Osteocyte (in vitro differentiated cells): Measurements from ENCODE around the gene FCHSD2. TPM values are rescaled to one million over a fixed set of nuclear protein-coding genes. Genes with fewer than 3 reads are reported as not detected.

Experiments used
- DNase-seq: peaks from one replicate; pipeline ENCODE4 v3.0.0; 2021; ENCODE audit warnings: mixed read lengths; ENCODE audit not compliant: unreplicated experiment; ENCODE audit errors: extremely low spot score
- H3K27ac Mint-ChIP-seq: one replicate; pipeline ENCODE4 v1.8.0; 2021; ENCODE audit warnings: mild to moderate bottlenecking, mixed read lengths; ENCODE audit not compliant: unreplicated experiment
- H3K27me3 Mint-ChIP-seq: one replicate; pipeline ENCODE4 v1.8.0; 2021; ENCODE audit warnings: mixed read lengths; ENCODE audit not compliant: unreplicated experiment
- H3K36me3 Mint-ChIP-seq: one replicate; pipeline ENCODE4 v1.8.0; 2021; ENCODE audit warnings: mixed read lengths; ENCODE audit not compliant: unreplicated experiment
- H3K4me1 Mint-ChIP-seq: one replicate; pipeline ENCODE4 v1.8.0; 2021; ENCODE audit warnings: mixed read lengths; ENCODE audit not compliant: unreplicated experiment
- H3K4me3 Mint-ChIP-seq: one replicate; pipeline ENCODE4 v1.8.0; 2021; ENCODE audit warnings: mild to moderate bottlenecking, moderate library complexity, mixed read lengths; ENCODE audit not compliant: unreplicated experiment
- H3K9me3 Mint-ChIP-seq: one replicate; pipeline ENCODE4 v1.8.0; 2021; ENCODE audit warnings: mixed read lengths; ENCODE audit not compliant: unreplicated experiment
- CTCF ChIP-seq: fragments of 200-600 bp; sonication (generic); IDR thresholded peaks from 2 replicates; pipeline ENCODE4 v1.5.0; 2021; ENCODE audit warnings: antibody characterized with exemption, mild to moderate bottlenecking, moderate library complexity
- total RNA-seq: library from RNA; stranded (reverse); gene quantifications from 2 replicates; pipeline ENCODE4 v1.2.1, GENCODE V29; 2021

The FCHSD2 gene
- total RNA-seq, 1 donor from 2014 or later, result 39.4 TPM

GRCh38 chr11:72818971-72819370 is 323.1 kb downstream of the FCHSD2 start:
- peaks cover 18% of the 10 kb centered on the region for H3K4me1 Mint-ChIP-seq
- DNase-seq, result no peak
- no peaks in the 10 kb centered on the region for H3K27me3 Mint-ChIP-seq
- no peak overlapping the region for H3K27ac Mint-ChIP-seq
- H3K4me3 Mint-ChIP-seq, result no peak overlapping the region
- H3K36me3 Mint-ChIP-seq, result peaks cover 6% of the 10 kb centered on the region
- no peaks in the 10 kb centered on the region for H3K9me3 Mint-ChIP-seq
- no peak for TF ChIP-seq CTCF

GRCh38 chr11:72817966-72818365 is 324.2 kb downstream of the FCHSD2 start:
- DNase-seq, result no peak
- Mint-ChIP-seq H3K9me3 (no peaks in the 10 kb centered on the region), H3K27ac (no peak overlapping the region), H3K36me3 (peaks cover 6% of the 10 kb centered on the region), H3K4me3 (no peak overlapping the region), H3K27me3 (no peaks in the 10 kb centered on the region), H3K4me1 (peaks cover 27% of the 10 kb centered on the region)
- no peak for TF ChIP-seq CTCF

DNA sequence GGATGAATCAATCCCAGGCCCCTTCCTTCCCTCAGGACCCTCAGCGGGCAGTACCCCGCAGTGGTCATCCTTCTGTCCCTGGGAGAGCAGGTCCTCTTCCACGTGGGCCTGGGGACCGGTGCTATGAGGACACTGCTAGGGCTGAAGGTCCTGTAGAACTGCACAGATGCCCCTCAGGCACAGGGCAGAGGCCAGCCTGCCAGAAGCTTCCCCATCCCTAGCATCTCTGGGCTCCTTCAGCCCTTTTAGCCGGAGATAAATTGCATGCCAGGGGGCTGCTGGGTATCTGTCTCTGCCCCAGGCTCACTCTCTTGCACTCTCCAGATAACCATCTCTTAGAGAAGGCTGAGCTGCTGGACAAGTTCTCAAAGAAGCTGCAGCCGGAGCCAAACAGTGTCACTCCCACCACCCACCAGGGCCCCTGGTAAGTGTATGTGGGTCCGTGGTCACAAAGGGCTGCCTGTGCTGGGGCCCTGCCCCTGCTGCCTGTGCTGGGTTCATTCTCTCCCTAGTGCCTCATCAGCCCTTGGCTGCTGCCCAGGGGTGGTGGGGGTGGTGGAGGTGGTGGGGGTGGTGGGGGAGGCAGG is 325.6 kb downstream of the FCHSD2 start:
- no peaks in the 10 kb centered on the region for H3K27me3 Mint-ChIP-seq
- no peak for TF ChIP-seq CTCF
- H3K4me1 Mint-ChIP-seq, result peaks cover 35% of the 10 kb centered on the region
- no peak for DNase-seq
- no peak overlapping the region for H3K27ac Mint-ChIP-seq
- peak overlapping the region; percentile 18 for H3K4me3 Mint-ChIP-seq
- no peaks in the 10 kb centered on the region for H3K9me3 Mint-ChIP-seq
- peaks cover 6% of the 10 kb centered on the region for H3K36me3 Mint-ChIP-seq

DNA sequence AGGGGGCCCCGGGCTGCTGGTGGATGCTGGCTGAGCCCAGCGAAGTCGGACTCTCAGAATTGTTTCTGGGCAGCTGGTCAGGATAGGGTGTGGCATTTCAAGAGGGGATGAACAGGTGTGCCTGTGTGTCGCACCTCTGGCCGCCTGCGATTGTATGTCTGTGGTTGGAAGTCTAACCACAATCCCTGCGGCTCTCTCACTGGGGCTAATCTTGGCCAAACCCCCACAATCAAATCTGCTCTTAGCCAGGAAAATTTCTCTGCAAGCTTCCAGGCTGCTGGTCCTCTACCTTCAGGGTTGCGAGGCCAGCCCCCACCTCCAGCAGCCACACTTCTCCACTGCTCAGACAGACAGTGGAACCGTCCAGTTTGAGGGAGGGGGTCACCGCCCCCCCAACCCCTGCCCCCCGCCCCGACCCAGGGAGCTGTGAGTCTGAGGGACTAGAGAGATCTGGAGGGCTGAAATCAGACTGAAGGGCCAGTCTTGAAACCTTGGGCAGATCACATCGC is 327.0 kb downstream of the FCHSD2 start:
- no peak for DNase-seq
- H3K9me3 Mint-ChIP-seq, result no peaks in the 10 kb centered on the region

More for the DNA sequence above, 327.0 kb downstream of the FCHSD2 start:
- peaks cover 34% of the 10 kb centered on the region for H3K4me1 Mint-ChIP-seq
- no peak for TF ChIP-seq CTCF
- H3K4me3 Mint-ChIP-seq, result peak overlapping the region; percentile 98
- no peaks in the 10 kb centered on the region for H3K27me3 Mint-ChIP-seq
- H3K36me3 Mint-ChIP-seq, result peaks cover 9% of the 10 kb centered on the region
- peak overlapping the region; percentile 92 for H3K27ac Mint-ChIP-seq
